HG02763 (cell line): ENCODE results near the gene FASN.
A peak's percentile ranks its signal among the peaks of the same experiment; 100 is the strongest.

Source experiments
- ATAC-seq: cut with Tn5 transposase; IDR thresholded peaks from one replicate; pipeline ENCODE4 v1.9.1; 2021; ENCODE audit warnings: mild to moderate bottlenecking, moderate library complexity; ENCODE audit not compliant: unreplicated experiment

FASN gene

DNA sequence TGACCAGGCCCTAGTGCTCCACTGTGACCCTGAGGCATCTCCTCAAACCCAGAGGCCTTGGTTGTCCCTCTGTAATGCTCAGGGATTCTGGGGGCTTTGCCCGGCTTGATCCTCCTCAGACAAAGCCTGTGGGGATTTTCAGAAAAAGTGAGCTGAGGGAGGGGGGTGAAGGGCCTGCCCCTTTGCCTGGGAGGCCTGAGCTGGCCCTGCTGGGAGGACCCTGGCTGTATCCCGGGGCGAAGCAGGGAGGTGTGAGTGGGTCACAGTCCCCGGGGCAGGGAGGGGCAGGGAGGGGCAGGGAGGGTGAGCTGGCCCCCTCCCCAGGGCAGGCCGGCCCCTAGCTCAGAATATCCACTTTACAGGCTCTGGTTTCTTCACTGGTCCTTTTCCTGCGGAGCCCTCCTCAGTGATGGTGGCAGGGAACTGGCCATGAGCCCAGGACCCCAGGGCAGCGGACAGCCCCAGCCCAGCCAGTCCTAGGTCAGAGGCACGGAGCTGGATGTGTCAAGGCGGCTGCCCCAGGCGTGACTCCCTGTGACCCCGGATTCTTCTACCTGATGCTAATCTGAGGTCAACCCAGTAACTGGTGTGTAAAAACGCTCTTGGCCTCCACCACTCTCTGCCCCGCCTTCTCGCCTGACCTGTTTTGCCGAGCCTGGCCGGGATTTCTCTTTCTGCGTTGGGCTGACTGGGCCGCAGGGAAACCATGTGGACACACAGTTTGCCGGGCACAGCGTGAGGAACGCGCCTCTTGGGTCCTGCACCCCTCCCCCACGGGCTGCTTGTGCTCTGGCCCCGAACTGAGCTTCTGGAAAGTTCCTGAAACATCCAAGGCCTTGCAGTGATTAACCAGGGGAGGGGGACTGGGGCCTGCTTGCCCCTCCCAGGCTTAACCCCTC is 5.8 kb upstream of the FASN start:
- no peak for ATAC-seq

DNA sequence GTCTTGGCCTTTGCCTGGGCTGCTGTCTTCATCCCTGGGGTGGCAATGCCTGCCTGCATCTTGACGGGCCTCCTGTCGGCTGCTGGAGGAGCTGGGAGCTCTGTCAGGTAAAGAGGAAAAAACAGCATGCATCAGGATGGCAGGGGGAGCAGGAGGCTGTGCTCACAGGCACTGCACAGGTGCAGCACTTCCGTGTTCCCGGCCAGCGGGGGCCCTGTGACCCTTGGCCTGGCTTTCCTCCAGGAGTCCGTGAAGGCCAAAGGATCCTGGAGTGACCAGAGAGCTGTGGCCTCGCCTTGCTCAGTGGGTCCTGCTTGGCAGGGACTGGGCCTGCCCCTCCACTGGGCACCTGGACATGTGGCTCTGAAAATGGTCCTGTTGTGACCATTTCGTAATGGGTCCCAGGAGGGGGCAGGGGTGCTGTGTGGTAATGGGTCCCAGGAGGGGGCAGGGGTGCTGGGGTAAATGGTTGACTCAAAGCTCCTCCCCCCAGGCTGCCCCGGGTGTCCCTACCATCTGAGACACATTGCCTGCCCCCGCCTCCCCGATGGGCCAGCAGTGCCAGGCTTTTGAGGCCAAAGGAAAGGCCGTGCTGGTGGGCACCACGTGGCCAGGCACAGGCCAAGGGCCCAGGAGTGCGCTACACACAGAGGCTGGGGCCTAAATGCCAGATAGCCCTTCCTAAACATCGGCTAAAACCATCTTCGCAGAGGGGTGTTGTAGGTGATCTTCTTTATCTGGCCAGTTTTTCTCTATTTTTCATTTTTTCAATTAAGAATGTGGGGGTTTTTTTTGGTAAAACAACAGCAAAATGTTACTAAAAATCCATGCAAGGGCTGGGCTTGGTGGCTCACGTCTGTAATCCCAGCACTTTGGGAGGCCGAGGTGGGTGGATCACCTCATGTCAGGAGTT is 4.0 kb upstream of the FASN start:
- no peak for ATAC-seq

DNA sequence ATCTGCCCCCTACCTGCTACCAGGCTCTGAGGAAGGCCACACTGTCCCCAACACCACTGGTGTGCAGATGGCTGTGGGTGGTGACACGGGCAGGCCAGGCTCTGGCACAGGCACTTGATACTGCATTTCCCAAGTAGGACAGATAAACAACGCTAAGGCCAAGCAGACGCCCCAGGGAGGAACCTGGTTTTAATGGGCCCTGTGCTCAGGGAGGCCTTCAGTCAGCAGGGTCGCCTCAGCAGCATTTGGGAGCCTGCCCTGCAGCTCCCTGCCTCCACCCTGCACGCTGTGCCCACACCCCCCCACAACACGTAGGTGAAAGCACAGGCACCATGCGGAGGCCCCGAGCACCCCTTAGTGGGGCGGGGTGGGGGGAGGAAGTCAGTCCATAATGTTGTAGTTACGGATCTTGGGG is 3.3 kb upstream of the FASN start:
- no peak for ATAC-seq

DNA sequence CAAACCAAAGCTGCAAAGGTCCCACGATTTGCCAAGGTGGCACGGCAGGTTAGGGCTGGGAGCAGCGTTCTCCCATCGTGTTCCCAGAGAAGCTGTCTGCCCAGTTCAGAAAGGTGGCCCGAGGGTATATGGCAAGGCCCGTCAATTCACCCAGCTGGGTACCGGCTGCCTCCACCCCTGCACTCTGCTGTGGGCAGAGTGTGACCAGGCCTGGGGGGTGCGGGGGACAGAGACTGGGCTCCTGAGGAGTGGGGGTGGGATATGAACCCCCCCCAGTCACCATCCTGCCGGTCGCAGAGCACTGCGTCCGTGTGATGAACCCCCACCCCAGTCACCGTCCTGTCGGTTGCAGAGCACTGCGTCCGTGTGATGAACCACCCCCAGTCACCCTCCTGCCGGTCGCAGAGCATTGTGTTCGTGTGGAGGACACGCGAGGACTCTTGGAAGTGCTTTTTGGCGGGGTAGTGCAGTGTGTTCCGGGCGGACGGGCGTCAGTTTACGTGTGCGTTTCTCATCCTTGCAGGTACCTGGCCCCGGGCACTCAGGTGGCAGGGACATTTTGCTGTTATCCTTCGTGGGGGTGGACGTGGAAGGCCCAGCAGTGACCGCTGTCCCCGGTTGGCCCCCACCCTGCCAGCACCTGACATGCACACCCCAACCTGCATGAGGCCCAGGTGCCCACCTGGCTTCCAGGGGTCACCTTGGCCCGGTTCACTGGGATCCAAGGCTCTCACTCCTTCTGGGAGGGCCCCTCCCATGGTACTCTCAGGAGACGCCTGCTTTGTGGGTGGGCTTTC is 2.7 kb upstream of the FASN start:
- no peak for ATAC-seq

GRCh38 chr17:82098939-82099763 is 1.1 kb upstream of the FASN start:
- ATAC-seq = peak; percentile 6

DNA sequence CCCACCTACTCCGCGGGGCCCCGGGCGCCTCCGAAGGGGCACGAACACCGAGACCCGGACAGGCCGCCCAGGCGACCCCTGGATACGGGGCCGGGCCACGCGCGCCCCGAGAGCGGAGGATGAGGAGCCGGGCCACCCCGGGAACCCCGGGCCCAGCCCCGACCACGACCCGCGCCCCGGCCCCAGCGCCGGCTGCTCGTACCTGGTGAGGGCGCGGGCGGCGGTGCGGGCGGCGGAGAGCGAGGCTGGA is 192 bp downstream of the FASN start:
- ATAC-seq = no peak

DNA sequence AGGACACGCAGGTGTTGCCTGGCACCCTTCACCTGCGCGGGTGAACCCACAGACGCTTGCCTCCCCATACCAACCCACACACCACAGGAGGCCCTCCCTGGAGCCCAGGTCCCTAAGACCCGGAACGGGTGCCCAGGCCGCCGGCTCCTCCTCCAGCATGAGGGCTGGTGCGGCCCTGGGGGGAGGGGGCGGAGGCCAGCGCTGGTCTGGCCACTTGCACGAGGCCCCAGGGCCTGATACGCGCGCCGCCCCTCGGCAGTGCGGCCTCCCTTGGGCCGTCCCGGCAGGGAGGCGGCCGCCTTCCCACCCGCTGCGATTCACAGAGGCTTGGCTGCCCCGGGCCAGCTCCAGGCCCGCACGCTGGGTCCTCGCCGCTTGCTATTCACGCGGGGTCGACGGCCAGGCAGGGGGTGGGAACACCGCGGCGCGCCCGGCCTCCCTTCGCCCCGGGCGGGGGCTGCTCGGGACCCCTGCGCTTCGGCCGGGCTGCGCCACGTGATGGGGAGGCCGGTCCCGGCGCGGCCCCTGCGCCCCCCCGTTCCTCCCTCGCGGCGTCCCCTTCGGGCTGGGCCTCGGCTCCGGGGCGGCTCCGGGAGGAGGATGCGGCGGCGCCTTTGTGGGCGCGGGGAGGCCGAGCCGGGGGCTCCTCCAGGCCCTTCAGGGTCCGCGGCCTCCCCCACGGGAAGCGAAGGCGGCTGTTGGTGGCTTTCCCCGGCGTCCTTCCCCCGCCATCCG is 685 bp downstream of the FASN start:
- ATAC-seq = peak; percentile 2

DNA sequence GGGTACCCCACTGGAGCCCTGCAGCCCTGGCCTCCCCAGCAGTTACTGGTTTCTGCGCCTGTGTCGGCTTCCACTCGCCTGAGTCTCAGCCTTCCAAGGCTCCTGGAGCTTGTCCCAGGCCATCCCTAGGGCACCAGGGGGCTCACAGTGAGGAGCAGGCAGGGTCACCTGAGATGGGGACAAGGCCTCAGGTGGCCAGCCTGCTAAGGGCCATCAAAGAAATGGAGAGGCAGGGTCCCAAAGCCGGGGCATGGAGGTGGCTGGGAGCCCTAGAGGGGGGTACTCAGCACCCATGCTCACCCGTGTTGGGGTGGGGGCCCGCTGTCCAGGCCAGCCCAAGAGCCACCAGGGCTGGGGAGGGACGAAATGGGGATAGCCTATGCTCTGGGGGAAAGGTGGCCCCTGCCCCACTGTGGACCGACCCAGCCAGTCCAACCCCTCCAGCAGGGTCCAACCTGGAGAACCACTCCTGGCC is 1.3 kb downstream of the FASN start:
- no peak for ATAC-seq

- no peak for ATAC-seq
Observed at GRCh38 chr17:82095777-82096708, 2.0 kb downstream of the FASN start.

DNA sequence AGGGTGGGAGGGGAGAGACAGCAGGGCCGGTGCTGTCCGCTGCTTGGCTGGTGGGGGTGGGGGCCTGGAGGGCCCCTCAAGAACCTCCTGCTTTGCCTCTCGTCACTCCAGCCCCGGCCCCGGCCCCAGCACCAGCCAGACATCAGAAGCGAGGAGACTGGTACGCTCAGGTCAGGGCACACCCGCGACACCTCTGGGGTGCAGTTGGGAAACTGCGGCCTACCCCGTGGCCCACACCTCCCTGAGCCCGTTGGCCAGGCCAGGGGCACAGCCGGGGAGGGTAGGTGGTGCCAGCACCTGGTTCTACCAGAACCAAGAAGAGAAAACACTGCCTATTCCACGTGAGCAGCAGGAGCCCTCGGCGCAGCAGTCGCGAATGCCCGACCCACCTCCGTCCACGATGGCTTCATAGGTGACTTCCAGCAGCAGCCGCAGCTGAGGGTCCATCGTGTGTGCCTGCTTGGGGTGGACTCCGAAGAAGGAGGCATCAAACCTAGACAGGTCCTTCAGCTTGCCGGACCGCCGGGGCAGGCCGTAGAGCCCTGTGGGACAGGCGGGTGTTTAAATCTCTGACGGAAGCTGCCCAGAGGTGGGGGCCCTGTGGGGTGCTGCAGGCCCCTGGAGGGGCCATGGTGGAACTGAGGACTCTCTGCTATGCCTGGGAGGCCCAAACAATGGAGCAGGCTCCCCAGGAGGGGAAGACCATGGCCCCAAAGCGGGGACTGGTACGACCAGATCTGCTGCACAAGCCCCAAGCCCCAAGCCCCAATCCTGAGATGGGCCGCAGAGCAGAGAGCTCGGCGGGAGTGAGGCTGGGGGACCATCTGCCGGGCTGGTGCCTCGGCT is 2.9 kb downstream of the FASN start:
- no peak for ATAC-seq

- ATAC-seq = no peak
Observed at GRCh38 chr17:82092995-82093751, 4.9 kb downstream of the FASN start.

- ATAC-seq = no peak
Observed at GRCh38 chr17:82092628-82092994, 5.4 kb downstream of the FASN start.

- ATAC-seq = no peak
Observed at GRCh38 chr17:82092094-82092586, 5.9 kb downstream of the FASN start.

GRCh38 chr17:82091264-82092066 is 6.6 kb downstream of the FASN start:
- no peak for ATAC-seq

- ATAC-seq = no peak
Observed at GRCh38 chr17:82090549-82091263, 7.3 kb downstream of the FASN start.
